Calu3 (cell line): ENCODE results near the gene BCL7A. TPM values are rescaled to one million over a fixed set of nuclear protein-coding genes. Genes with fewer than 3 reads are reported as not detected.
"Not testable (repeated sequence)": the region's sequence is repeated elsewhere in the genome, so short reads cannot be mapped to it uniquely, and the experiment has no call there.

ENCODE experiments used
- BruUV-seq: library from RNA; stranded (reverse); fragments of 400-500 nt; replicated peaks from 2 replicates; lab custom pipeline; 2021; lab: Mats Ljungman, UMichigan
- CTCF ChIA-PET: fragments of 300-600 bp; sonication (Branson Sonifier 250); formaldehyde crosslinking; loops from one replicate; lab custom pipeline; 2022; ENCODE audit warnings: antibody characterized with exemption; lab: Charles Lee
- DNase-seq: peaks from one replicate; pipeline ENCODE4 v3.0.0; 2022
- H3K27ac Mint-ChIP-seq: one replicate; pipeline ENCODE4 v1.8.0; 2022; ENCODE audit warnings: mixed read lengths; ENCODE audit not compliant: unreplicated experiment
- H3K27me3 Mint-ChIP-seq: one replicate; pipeline ENCODE4 v1.8.0; 2022; ENCODE audit warnings: mixed read lengths; ENCODE audit not compliant: unreplicated experiment
- H3K36me3 Mint-ChIP-seq: one replicate; pipeline ENCODE4 v1.8.0; 2022; ENCODE audit warnings: mild to moderate bottlenecking, moderate library complexity, mixed read lengths; ENCODE audit not compliant: insufficient read depth, unreplicated experiment
- H3K4me1 Mint-ChIP-seq: one replicate; pipeline ENCODE4 v1.8.0; 2022; ENCODE audit warnings: mild to moderate bottlenecking, low read depth, mixed read lengths; ENCODE audit not compliant: unreplicated experiment
- H3K4me3 Mint-ChIP-seq: one replicate; pipeline ENCODE4 v1.8.0; 2022; ENCODE audit warnings: mild to moderate bottlenecking, low read depth, moderate library complexity, mixed read lengths; ENCODE audit not compliant: unreplicated experiment
- H3K9me3 Mint-ChIP-seq: one replicate; pipeline ENCODE4 v1.8.0; 2022; ENCODE audit warnings: low read depth, mixed read lengths; ENCODE audit not compliant: unreplicated experiment
- CTCF ChIP-seq: fragments of 200-600 bp; IDR thresholded peaks from one replicate; pipeline ENCODE4 v1.8.0; 2022; ENCODE audit warnings: antibody characterized with exemption; ENCODE audit not compliant: unreplicated experiment
- intact Hi-C: fragments of 100-400 bp; cut with micrococcal nuclease; formaldehyde crosslinking; loops from one replicate; pipeline ENCODE4 v1.10.0; 2022; ENCODE audit not compliant: unreplicated experiment
- total RNA-seq: library from RNA; stranded (reverse); gene quantifications from 2 replicates; pipeline ENCODE4 v1.2.3, GENCODE V29; 2022

The BCL7A gene
- total RNA-seq, 1 experiment from 2014 or later: 21.0 TPM

DNA sequence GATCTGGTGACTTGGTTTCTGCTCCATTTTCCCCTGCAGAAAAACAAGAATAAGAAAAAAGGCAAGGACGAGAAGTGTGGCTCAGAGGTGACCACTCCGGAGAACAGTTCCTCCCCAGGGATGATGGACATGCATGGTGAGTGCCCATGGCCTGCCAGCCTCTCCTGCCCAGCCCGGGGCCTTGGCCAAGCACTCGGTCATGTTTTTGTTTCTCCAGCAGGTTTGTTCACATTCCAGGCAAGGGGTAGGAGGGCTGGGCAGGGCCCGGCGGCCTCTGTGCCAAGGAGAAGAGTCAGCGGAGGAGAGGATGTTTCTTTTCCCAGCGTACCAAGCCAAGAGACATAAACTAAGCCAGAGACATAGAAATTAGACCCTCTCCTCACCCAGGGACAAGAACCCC is 13.6 kb downstream of the BCL7A start:
- H3K4me3 Mint-ChIP-seq: peak overlapping the region; percentile 39
- H3K4me1 Mint-ChIP-seq: peaks cover 34% of the 10 kb centered on the region
- H3K27me3 Mint-ChIP-seq: no peaks in the 10 kb centered on the region
- DNase-seq: peak; percentile 83
- H3K27ac Mint-ChIP-seq: peak overlapping the region; percentile 51
- intact Hi-C loops: no loop called here
- CTCF ChIA-PET: no interaction called here
- H3K9me3 Mint-ChIP-seq: no peaks in the 10 kb centered on the region
- no peak for TF ChIP-seq CTCF
- no TSS peak for BruUV-seq
- H3K36me3 Mint-ChIP-seq: peaks cover 30% of the 10 kb centered on the region

DNA sequence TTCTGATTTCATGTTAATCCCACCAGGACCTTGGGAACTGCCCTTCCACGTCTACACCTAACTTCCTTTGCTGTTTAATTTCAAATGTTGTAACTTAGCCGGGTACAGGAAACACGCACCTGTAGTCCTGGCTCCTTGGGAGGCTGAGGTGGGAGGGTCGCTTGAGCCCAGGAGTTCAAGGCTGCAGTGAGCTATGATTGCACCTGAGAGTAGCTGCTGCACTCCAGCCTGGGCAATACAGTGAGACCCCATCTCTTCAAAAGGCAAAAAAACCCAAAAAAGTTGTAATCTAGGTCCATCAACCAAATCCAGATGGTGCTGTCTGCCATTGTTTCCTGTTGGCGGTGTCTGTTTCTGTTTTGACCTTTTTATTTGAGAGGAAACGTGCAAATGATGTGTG is 14.5 kb downstream of the BCL7A start:
- BruUV-seq: no TSS peak
- CTCF ChIA-PET: no interaction called here
- intact Hi-C loops: no loop called here
- H3K9me3 Mint-ChIP-seq: no peaks in the 10 kb centered on the region
- TF ChIP-seq CTCF: no peak
- H3K36me3 Mint-ChIP-seq: peaks cover 38% of the 10 kb centered on the region
- DNase-seq: no peak
- H3K27ac Mint-ChIP-seq: no peak overlapping the region
- H3K4me1 Mint-ChIP-seq: peaks cover 42% of the 10 kb centered on the region
- no peaks in the 10 kb centered on the region for H3K27me3 Mint-ChIP-seq
- H3K4me3 Mint-ChIP-seq: peak overlapping the region; percentile 12

DNA sequence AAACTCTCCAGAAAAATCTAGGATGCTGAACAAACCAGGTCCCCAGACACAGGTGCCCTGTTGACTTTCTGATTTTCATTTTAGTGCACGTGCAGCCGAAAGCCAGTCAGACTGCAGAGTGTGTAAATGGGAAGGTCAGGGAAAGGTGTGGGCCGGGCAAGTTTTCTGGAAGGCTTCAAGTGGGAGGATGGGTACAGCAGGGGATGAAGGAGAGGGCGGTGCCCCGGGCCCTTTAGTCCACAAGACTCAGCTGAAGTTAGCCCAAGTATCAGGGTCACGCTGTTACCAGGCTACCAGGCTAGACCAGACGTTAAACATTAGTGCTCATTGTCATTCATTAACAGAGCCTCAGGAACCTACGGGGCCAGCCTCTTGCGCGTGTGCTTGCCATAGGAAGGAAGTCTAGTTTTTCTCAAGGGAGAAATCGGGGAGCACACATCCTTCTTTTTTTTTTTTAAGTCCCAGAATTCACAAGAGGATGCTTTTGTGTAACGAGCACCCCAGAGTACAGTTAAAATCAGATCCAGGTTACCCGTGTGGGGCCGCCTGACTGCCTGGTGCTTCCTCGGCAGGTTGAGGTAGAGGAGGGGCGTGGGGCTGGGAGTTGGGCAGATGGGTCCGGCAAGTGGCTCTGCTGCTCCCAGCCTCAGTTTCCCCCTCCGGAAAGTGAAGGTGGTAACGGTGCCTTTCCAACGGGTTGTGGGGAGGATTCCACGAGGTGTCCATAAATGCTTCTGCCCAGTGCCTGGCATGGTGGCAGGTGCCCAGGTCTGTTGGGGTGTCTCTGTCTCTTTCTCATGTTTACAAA is 19.1 kb downstream of the BCL7A start:
- Mint-ChIP-seq H3K9me3 (no peaks in the 10 kb centered on the region), H3K4me3 (peak overlapping the region; percentile 62), H3K27ac (peak overlapping the region; percentile 94), H3K27me3 (no peaks in the 10 kb centered on the region), H3K4me1 (peaks cover 22% of the 10 kb centered on the region), H3K36me3 (peaks cover 53% of the 10 kb centered on the region)
- no TSS peak for BruUV-seq
- TF ChIP-seq CTCF: no peak
- peak; percentile 91 for DNase-seq
- CTCF ChIA-PET: interaction anchor here (0.5 to 1.0 kb wide), 11 partner anchors 8 to 594 kb away, joined by 3 to 8 read pairs (median 4); no protein-coding TSS in a partner anchor
- intact Hi-C loops: loop anchor here (2.0 kb wide), 1 partner anchor 40 kb away; no protein-coding TSS in a partner anchor

DNA sequence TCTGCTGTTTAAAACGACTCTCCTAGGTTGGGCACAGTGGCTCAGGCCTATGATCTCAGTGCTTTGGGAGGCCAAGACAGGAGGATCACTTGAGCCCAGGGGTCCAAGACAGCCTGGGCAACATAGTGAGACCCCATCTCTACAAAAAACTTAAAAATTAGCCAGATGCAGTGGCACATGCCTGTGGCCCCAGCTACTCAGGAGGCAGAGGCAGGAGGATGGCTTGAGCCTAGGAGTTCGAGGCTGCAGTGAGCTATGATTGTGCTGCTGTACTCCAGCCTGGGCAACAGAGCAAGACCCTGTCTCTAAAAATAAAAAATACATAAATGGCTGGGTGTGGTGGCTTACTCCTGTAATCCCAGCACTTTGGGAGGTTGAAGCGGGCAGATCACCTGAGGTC is 19.8 kb downstream of the BCL7A start:
- H3K27me3 Mint-ChIP-seq, H3K9me3 Mint-ChIP-seq, BruUV-seq, CTCF ChIA-PET, DNase-seq: not testable (repeated sequence)
- H3K27ac Mint-ChIP-seq: peak overlapping the region; percentile 94
- intact Hi-C loops: loop anchor here (2.0 kb wide), 1 partner anchor 39 kb away; no protein-coding TSS in a partner anchor
- H3K4me1 Mint-ChIP-seq: peaks cover 16% of the 10 kb centered on the region
- H3K36me3 Mint-ChIP-seq: peaks cover 57% of the 10 kb centered on the region
- peak overlapping the region; percentile 62 for H3K4me3 Mint-ChIP-seq

DNA sequence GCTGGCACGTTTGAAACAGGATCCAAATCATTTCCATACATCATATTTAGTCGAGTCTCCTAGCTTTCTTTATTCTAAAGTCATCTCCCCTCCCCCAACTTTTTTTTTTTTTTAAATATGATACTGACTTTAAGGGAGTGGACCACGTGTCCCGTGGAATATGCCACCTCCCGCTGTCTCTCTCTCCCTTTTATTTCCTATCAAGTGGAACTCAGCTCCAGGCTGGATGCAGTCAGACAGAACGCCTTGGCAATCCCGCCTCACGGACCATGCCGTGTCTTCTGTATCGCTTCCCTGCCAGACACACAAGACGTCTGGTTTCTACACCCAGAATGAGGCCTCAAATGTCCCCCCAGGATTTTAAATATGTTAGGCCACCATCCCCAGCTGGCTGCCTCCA is 21.2 kb downstream of the BCL7A start:
- TF ChIP-seq CTCF: no peak
- Mint-ChIP-seq H3K27ac (no peak overlapping the region), H3K9me3 (no peaks in the 10 kb centered on the region), H3K4me3 (no peak overlapping the region), H3K4me1 (peaks cover 16% of the 10 kb centered on the region), H3K27me3 (no peaks in the 10 kb centered on the region), H3K36me3 (peaks cover 51% of the 10 kb centered on the region)
- CTCF ChIA-PET: interaction anchor here (0.6 to 0.7 kb wide), 2 partner anchors 263 to 1633 kb away, joined by 5 to 8 read pairs; no protein-coding TSS in a partner anchor
- BruUV-seq: no TSS peak
- intact Hi-C loops: no loop called here
- DNase-seq: no peak
